ENCODE data around the gene ACE. TPM values are rescaled to one million over a fixed set of nuclear protein-coding genes. Genes with fewer than 3 reads are reported as not detected.
"Not testable (repeated sequence)": the region's sequence is repeated elsewhere in the genome, so short reads cannot be mapped to it uniquely, and the experiment has no call there.

The ACE gene
- total RNA-seq, 6 experiments from 2014 or later: 1.6 to 2.1 (median 1.7) TPM

DNA sequence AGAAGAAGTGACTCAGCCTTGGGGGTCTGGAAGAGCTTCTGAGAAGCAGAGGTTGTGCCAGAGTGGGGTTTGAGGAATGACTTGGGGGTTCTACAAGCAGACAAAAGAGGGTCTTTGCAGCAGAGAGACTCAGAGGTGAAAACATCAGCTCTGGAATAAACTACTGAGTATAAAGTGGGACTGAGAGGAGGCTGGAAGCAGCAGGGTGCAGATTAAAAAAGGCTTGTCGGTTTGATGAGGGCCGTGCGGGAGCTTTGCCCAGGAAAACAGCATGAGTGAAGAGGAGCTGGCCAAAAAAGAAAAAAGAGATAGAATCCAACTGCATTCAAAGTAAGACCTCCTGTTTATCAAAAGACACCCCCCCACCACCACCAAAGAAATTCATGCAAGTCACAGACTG is 13.1 kb upstream of the ACE start:
- no peak for TF ChIP-seq CTCF (IDR thresholded peaks at IDR 0.05)
- peaks cover 25% of the 10 kb centered on the region for H3K4me1 Mint-ChIP-seq (ENCODE audit: low read depth)
- no peak overlapping the region for H3K4me3 Mint-ChIP-seq

GRCh38 chr17:63464691-63465236 is 12.1 kb upstream of the ACE start:
- no peak for TF ChIP-seq CTCF (IDR thresholded peaks at IDR 0.05)

More for the DNA sequence above, 13.1 kb upstream of the ACE start:
- no peak for DNase-seq
- Mint-ChIP-seq H3K9me3 (no peaks in the 10 kb centered on the region), H3K27ac (no peak overlapping the region), H3K36me3 (ENCODE audit: low read depth) (no peaks in the 10 kb centered on the region), H3K27me3 (ENCODE audit: insufficient read depth) (peaks cover 10% of the 10 kb centered on the region)

DNA sequence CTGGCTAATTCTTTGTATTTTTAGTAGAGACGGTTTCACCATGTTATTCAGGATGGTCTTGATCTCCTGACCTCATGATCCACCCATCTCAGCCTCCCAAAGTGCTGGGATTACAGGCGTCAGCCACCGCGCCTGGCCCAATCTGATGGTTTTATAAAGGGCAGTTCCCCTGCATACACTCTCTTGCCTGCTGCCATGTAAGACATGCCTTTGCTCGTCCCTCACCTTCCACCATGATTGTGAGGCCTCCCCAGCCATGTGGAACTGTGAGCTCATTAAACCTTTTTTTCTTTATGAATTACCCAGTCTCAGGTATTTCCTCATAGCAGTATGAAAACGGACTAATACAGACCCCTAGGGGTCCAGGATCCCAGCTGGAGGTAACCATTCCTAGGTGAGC is 8.8 kb upstream of the ACE start:
- not testable (repeated sequence) for H3K9me3 Mint-ChIP-seq; H3K36me3 Mint-ChIP-seq (ENCODE audit: low read depth); H3K4me1 Mint-ChIP-seq (ENCODE audit: low read depth); H3K27ac Mint-ChIP-seq; H3K4me3 Mint-ChIP-seq; DNase-seq
- H3K27me3 Mint-ChIP-seq (ENCODE audit: insufficient read depth): peaks cover 20% of the 10 kb centered on the region

More at GRCh38 chr17:63464691-63465236, 12.1 kb upstream of the ACE start:
- Mint-ChIP-seq H3K4me1 (ENCODE audit: low read depth) (peaks cover 23% of the 10 kb centered on the region), H3K27me3 (ENCODE audit: insufficient read depth) (peaks cover 10% of the 10 kb centered on the region), H3K36me3 (ENCODE audit: low read depth) (no peaks in the 10 kb centered on the region), H3K4me3 (no peak overlapping the region), H3K9me3 (no peaks in the 10 kb centered on the region), H3K27ac (no peak overlapping the region)
- DNase-seq: no peak

GRCh38 chr17:63474174-63474573 is 2.7 kb upstream of the ACE start:
- H3K4me3 Mint-ChIP-seq: no peak overlapping the region
- no peak overlapping the region for H3K27ac Mint-ChIP-seq
- H3K27me3 Mint-ChIP-seq (ENCODE audit: insufficient read depth): peaks cover 17% of the 10 kb centered on the region
- DNase-seq: no peak
- peaks cover 19% of the 10 kb centered on the region for H3K4me1 Mint-ChIP-seq (ENCODE audit: low read depth)
- no peaks in the 10 kb centered on the region for H3K36me3 Mint-ChIP-seq (ENCODE audit: low read depth)
- no peaks in the 10 kb centered on the region for H3K9me3 Mint-ChIP-seq
- no peak for TF ChIP-seq CTCF (IDR thresholded peaks at IDR 0.05)

DNA sequence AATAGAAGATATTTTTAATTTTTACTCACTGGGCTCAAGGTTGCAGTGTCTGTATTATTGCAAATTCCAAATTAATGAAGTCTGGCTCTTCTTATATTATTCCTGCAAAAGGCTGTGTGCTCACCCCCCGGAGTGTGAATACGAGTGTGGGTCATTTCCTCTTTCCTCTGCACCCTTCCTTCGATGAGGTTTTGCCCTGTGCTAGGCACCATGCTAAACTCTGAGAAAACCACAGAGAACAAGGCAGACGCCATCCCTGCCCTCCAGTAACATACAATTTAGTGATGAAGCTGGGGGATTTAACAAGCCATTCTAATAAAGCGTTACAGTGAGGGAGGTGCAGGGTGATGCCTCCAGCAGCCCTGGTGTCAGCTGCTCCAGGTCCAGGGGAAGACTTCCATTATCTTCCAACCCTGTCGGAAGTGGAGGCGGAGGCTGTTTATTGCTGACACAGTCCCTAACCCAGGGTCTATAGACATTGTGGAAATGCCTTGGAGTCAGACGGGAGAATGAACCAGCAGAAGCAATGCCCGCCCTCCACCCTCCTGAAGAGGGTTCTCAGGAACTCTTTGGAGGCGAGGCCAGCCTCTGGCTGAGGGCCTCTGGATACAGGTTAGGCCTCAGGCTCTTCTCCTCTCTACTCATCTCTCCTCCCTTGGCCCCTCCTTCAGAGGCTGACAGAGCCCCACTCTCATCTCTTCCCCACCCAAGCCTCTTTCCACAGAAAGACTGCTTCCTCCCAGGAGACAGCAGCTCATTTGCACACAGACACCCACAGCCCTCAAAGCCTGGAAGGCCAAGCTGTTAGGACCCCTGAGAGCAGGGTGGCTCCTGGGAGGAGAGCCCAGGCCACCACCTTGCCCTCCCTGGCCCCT is 2.0 kb upstream of the ACE start:
- no peak overlapping the region for H3K27ac Mint-ChIP-seq
- DNase-seq: no peak
- no peak for TF ChIP-seq CTCF (IDR thresholded peaks at IDR 0.05)
- peaks cover 19% of the 10 kb centered on the region for H3K4me1 Mint-ChIP-seq (ENCODE audit: low read depth)
- no peaks in the 10 kb centered on the region for H3K36me3 Mint-ChIP-seq (ENCODE audit: low read depth)
- H3K27me3 Mint-ChIP-seq (ENCODE audit: insufficient read depth): peaks cover 17% of the 10 kb centered on the region
- H3K9me3 Mint-ChIP-seq: no peaks in the 10 kb centered on the region
- H3K4me3 Mint-ChIP-seq: no peak overlapping the region

Data from HFFc6 (cell line).